ENCODE data around the gene MATN1.

MATN1 gene

GRCh38 chr1:30753118-30753517 lies 29.7 kb upstream of the MATN1 start:
- H3K4me3 ChIP-seq (ENCODE audit: low read depth, low read length, poor library complexity, severe bottlenecking) = peak overlapping the region; percentile 38
- H3K4me1 ChIP-seq (ENCODE audit: insufficient read depth, low read length, severe bottlenecking) = peaks cover 100% of the 10 kb centered on the region
- no peaks in the 10 kb centered on the region for H3K27me3 ChIP-seq (ENCODE audit: insufficient read depth, low read length)
- H3K27ac ChIP-seq (ENCODE audit: low read depth, low read length, poor library complexity, severe bottlenecking) = peak overlapping the region; percentile 93
- peak overlapping the region; percentile 69 for H3K4me2 ChIP-seq (ENCODE audit: low read length)
- no peaks in the 10 kb centered on the region for H3K79me2 ChIP-seq (ENCODE audit: insufficient read depth, low read length)
- TF ChIP-seq CTCF (IDR thresholded peaks at IDR 0.05; ENCODE audit: low read length) = no peak
- no peak for TF ChIP-seq EZH2 (IDR thresholded peaks at IDR 0.05; ENCODE audit: borderline replicate concordance, low read length)
- H2AFZ ChIP-seq (ENCODE audit: low read length) = no peak overlapping the region
- H4K20me1 ChIP-seq (ENCODE audit: insufficient read depth, low read length) = no peaks in the 10 kb centered on the region
- no peaks in the 10 kb centered on the region; the same call in 1 of the 2 replicates for H3K36me3 ChIP-seq (ENCODE audit: insufficient read depth, low read length)
- 0 out of 2 replicates have a peak, but pooled peaks cover 4% of the 10 kb centered on the region for H3F3A ChIP-seq (ENCODE audit: insufficient read depth, low read length)
- H3K9me2 ChIP-seq (ENCODE audit: low read depth, low read length) = no peaks in the 10 kb centered on the region
- peak overlapping the region; percentile 53 for H3K9ac ChIP-seq (ENCODE audit: low read length)
- H3K9me3 ChIP-seq (ENCODE audit: low read length) = no peaks in the 10 kb centered on the region

DNA sequence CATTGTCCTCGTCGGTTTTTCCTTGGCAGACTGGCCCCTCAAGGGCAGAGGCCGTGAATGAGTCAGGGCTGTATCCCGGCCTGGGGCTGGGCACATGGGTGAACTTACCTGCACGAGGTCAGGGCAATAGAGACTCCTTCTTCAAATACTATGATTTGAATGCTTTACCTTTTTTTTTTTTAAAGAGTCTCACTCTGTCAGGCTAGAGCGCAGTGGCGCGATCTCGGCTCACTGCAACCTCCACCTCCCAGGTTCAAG lies 29.2 kb upstream of the MATN1 start:
- H3K36me3 ChIP-seq (ENCODE audit: insufficient read depth, low read length) = peaks cover 4% of the 10 kb centered on the region; the same call in 1 of the 2 replicates
- H3K27ac ChIP-seq (ENCODE audit: low read depth, low read length, poor library complexity, severe bottlenecking) = peak overlapping the region; percentile 93
- H2AFZ ChIP-seq (ENCODE audit: low read length) = no peak overlapping the region
- no peaks in the 10 kb centered on the region for H3K9me3 ChIP-seq (ENCODE audit: low read length)
- peaks cover 100% of the 10 kb centered on the region for H3K4me1 ChIP-seq (ENCODE audit: insufficient read depth, low read length, severe bottlenecking)
- no peak for TF ChIP-seq EZH2 (IDR thresholded peaks at IDR 0.05; ENCODE audit: borderline replicate concordance, low read length)
- no peak for TF ChIP-seq CTCF (IDR thresholded peaks at IDR 0.05; ENCODE audit: low read length)
- 0 out of 2 replicates have a peak, but pooled peaks cover 4% of the 10 kb centered on the region for H3F3A ChIP-seq (ENCODE audit: insufficient read depth, low read length)
- no peaks in the 10 kb centered on the region for H3K79me2 ChIP-seq (ENCODE audit: insufficient read depth, low read length)
- H3K9ac ChIP-seq (ENCODE audit: low read length) = peak overlapping the region; percentile 59
- no peaks in the 10 kb centered on the region for H3K9me2 ChIP-seq (ENCODE audit: low read depth, low read length)
- peak overlapping the region; percentile 18 for H3K4me3 ChIP-seq (ENCODE audit: low read depth, low read length, poor library complexity, severe bottlenecking)
- peak overlapping the region; percentile 56 for H3K4me2 ChIP-seq (ENCODE audit: low read length)
- no peaks in the 10 kb centered on the region for H4K20me1 ChIP-seq (ENCODE audit: insufficient read depth, low read length)
- no peaks in the 10 kb centered on the region for H3K27me3 ChIP-seq (ENCODE audit: insufficient read depth, low read length)

DNA sequence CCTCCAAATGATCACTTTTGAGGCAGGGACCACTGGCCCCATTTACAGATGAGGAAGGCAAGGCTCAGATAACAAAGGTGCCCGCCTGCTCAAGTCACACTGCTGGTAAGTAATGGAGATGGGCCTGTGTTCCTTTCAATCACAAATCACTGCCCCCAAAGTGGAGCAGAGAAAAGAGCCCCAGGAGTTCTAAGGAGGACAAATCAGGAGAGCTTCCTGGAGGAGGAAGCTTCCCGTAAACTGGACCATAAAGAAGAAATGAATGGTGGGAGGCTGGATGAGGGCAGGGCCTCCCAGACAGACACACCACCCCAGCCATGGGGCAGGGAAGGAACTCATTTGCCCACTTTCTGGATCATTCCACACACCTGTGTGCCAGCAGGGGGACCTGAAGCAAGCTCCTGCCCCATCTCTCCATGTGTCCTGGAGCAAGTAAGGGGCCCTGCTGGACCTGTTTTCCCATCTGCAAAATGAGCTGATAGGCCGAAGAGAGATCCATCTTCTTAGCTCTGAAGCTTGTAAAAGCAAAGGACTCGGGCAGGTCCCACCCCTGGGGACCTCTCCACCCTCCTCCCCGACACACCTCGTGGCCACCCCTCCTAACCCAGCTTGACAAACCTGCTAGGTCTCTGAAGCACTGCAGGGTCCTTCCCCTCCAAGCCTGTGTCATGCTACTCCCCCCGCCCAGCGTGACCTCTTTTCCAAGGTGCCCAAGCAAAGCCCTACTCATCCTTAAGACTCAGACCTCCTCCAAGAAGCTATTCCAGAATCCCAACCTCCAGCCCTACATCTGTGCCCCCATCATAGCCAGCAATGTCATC lies 28.7 kb upstream of the MATN1 start:
- no peaks in the 10 kb centered on the region for H3K9me2 ChIP-seq (ENCODE audit: low read depth, low read length)
- H3K9ac ChIP-seq (ENCODE audit: low read length) = peak overlapping the region; percentile 59
- H3K9me3 ChIP-seq (ENCODE audit: low read length) = no peaks in the 10 kb centered on the region
- no peaks in the 10 kb centered on the region for H3K79me2 ChIP-seq (ENCODE audit: insufficient read depth, low read length)
- H3K27ac ChIP-seq (ENCODE audit: low read depth, low read length, poor library complexity, severe bottlenecking) = peak overlapping the region; percentile 93
- no peaks in the 10 kb centered on the region for H4K20me1 ChIP-seq (ENCODE audit: insufficient read depth, low read length)
- 0 out of 2 replicates have a peak, but pooled peaks cover 4% of the 10 kb centered on the region for H3F3A ChIP-seq (ENCODE audit: insufficient read depth, low read length)
- peak overlapping the region; percentile 56 for H3K4me2 ChIP-seq (ENCODE audit: low read length)
- peaks cover 9% of the 10 kb centered on the region; the same call in 1 of the 2 replicates for H3K36me3 ChIP-seq (ENCODE audit: insufficient read depth, low read length)
- peak overlapping the region; percentile 19 for H3K4me3 ChIP-seq (ENCODE audit: low read depth, low read length, poor library complexity, severe bottlenecking)
- TF ChIP-seq EZH2 (IDR thresholded peaks at IDR 0.05; ENCODE audit: borderline replicate concordance, low read length) = no peak
- no peak overlapping the region for H2AFZ ChIP-seq (ENCODE audit: low read length)
- no peaks in the 10 kb centered on the region for H3K27me3 ChIP-seq (ENCODE audit: insufficient read depth, low read length)
- peaks cover 100% of the 10 kb centered on the region for H3K4me1 ChIP-seq (ENCODE audit: insufficient read depth, low read length, severe bottlenecking)
